Right lobe of liver (tissue), 6 donors: ENCODE results near the gene C17orf75. TPM values are rescaled to one million over a fixed set of nuclear protein-coding genes. Genes with fewer than 3 reads are reported as not detected.

Experiments
- ATAC-seq, 4 donors: fragments of 200-7000 bp; cut with Tn5 transposase; one replicate each; pipeline ENCODE4 v1.9.1; 2020; ENCODE audit warnings: mild to moderate bottlenecking in 4 of 4, moderate library complexity in 4 of 4
- DNase-seq, 3 donors: peaks; one replicate each; pipeline ENCODE4 v3.0.0-alpha.2; 2020
- H3K27ac ChIP-seq, 3 donors: fragments of 200-600 bp; one replicate each; pipeline ENCODE4 v1.8.0; 2022
- H3K27me3 ChIP-seq, 2 donors: fragments of 200-600 bp; one replicate each; pipeline ENCODE4 v1.8.0; 2022
- H3K36me3 ChIP-seq, 4 donors: fragments of 200-600 bp; sonication (generic) in 1 of 4; one replicate each; pipeline versions ENCODE4 v1.5.1 to v1.8.0; 2017 to 2022; ENCODE audit warnings: control low read depth in 1 of 4
- H3K4me1 ChIP-seq, 4 donors: fragments of 200-600 bp; sonication (generic) in 1 of 4; one replicate each; pipeline versions ENCODE4 v1.5.1 to v1.8.0; 2017 to 2022; ENCODE audit warnings: control low read depth in 1 of 4
- H3K4me3 ChIP-seq, 3 donors: fragments of 200-600 bp; one replicate each; pipeline ENCODE4 v1.8.0; 2022
- H3K9me3 ChIP-seq, 4 donors: fragments of 200-600 bp; sonication (generic) in 1 of 4; one replicate each; pipeline versions ENCODE4 v1.5.1 to v1.8.0; 2017 to 2022; ENCODE audit warnings: control low read depth in 1 of 4
- CTCF ChIP-seq, 4 donors: fragments of 200-600 bp in 3 of 4; fragments of 450-650 bp in 1 of 4; IDR thresholded peaks; one replicate each; pipeline versions ENCODE4 v1.5.1 to v1.8.0; 2016 to 2022; ENCODE audit warnings: antibody characterized with exemption in 4 of 4, mild to moderate bottlenecking in 2 of 4
- POLR2A ChIP-seq: fragments of 450-650 bp; IDR thresholded peaks from one replicate; pipeline ENCODE4 v1.6.1; 2017; ENCODE audit warnings: antibody characterized with exemption, mild to moderate bottlenecking
- whole genome bisulfite sequencing: methylation state at CpG from one replicate; pipeline ENCODE4 v1.1.6; 2018; ENCODE audit warnings: low coverage, low lambda C conversion rate; ENCODE audit not compliant: insufficient coverage; ENCODE audit errors: missing lambda C conversion rate; 5-methylcytosine and 5-hydroxymethylcytosine counted together
- intact Hi-C, 2 donors: fragments of 100-400 bp; cut with DNase I; formaldehyde crosslinking; loops; one replicate each; pipeline versions ENCODE4 v1.11.2 to v1.14.1; 2022
- total RNA-seq, 6 experiments: library from RNA; depleted of rRNA in 2 of 6; stranded (reverse); fragments of >200 nt in 2 of 6; fragmentation: NEBNext Ultra II Directional in 3 of 6; extraction: Animal tissue kit (Norgen Biotek cat#: 25700) in 3 of 6; gene quantifications; one replicate each; pipeline versions ENCODE4 v1.1.0 to v1.2.4, GENCODE V29; 2016 to 2023
- donor health status: DM: no; HTN: yes; CAD: no.
- donor health status: DM: no; HTN: no; CAD: no.
- donor health status: DM: no; HTN: no; CAD: no.
- donor health status: DM: no; HTN: yes; CAD: no.
- donor health status: DM: no; HTN: yes; CAD: no.

C17orf75 gene
- total RNA-seq, 6 experiments from 2014 or later, result 7.1 to 8.9 (median 7.3) TPM

GRCh38 chr17:32299580-32300164 lies 42.3 kb downstream of the C17orf75 start:
- intact Hi-C loops, result no loop called here
- Histone ChIP-seq H3K36me3 (no peaks in the 10 kb centered on the region), H3K4me1 (peaks cover 0 to 18% (median 0%) of the 10 kb centered on the region in 4 donors), H3K27me3 (no peaks in the 10 kb centered on the region), H3K27ac (no peak overlapping the region), H3K9me3 (no peaks in the 10 kb centered on the region), H3K4me3 (no peak overlapping the region)
- TF ChIP-seq CTCF (IDR thresholded peaks at IDR 0.05) (no peak), POLR2A (no peak)
- 100% methylated on average over 1 of the region's 7 CpGs for WGBS
- ATAC-seq (no peak), DNase-seq (no peak)

- no peak for ATAC-seq
Measured at GRCh38 chr17:32298721-32299579, 43.0 kb downstream of the C17orf75 start.

GRCh38 chr17:32298298-32298697 lies 43.7 kb downstream of the C17orf75 start:
- Histone ChIP-seq H3K27ac (no peak overlapping the region), H3K36me3 (no peaks in the 10 kb centered on the region), H3K27me3 (no peaks in the 10 kb centered on the region), H3K4me3 (no peak overlapping the region), H3K4me1 (peaks cover 0 to 13% (median 0%) of the 10 kb centered on the region in 4 donors), H3K9me3 (no peaks in the 10 kb centered on the region)
- intact Hi-C loops, result no loop called here
- ATAC-seq, result peak in 1 of 4 donors; percentile 29
- no peak for DNase-seq
- 60% methylated on average over 4 of the region's 6 CpGs for WGBS
- TF ChIP-seq POLR2A (no peak), CTCF (IDR thresholded peaks at IDR 0.05) (no peak)

More at GRCh38 chr17:32298721-32299579, 43.0 kb downstream of the C17orf75 start:
- H3K27ac ChIP-seq, result no peak overlapping the region
- TF ChIP-seq CTCF (IDR thresholded peaks at IDR 0.05) (no peak), POLR2A (no peak)
- H3K36me3 ChIP-seq, result no peaks in the 10 kb centered on the region
- no peak overlapping the region for H3K4me3 ChIP-seq
- 67% methylated on average over 10 of the region's 13 CpGs for WGBS
- no peaks in the 10 kb centered on the region for H3K27me3 ChIP-seq
- no peaks in the 10 kb centered on the region for H3K9me3 ChIP-seq
- intact Hi-C loops, result no loop called here
- DNase-seq, result no peak
- H3K4me1 ChIP-seq, result peaks cover 0 to 18% (median 0%) of the 10 kb centered on the region in 4 donors

GRCh38 chr17:32297860-32298259 lies 44.1 kb downstream of the C17orf75 start:
- H3K27ac ChIP-seq, result no peak overlapping the region
- DNase-seq (no peak), ATAC-seq (no peak)
- no peaks in the 10 kb centered on the region for H3K27me3 ChIP-seq
- no peaks in the 10 kb centered on the region for H3K9me3 ChIP-seq
- intact Hi-C loops, result no loop called here
- WGBS, result 100% methylated on average over 3 of the region's 6 CpGs
- H3K36me3 ChIP-seq, result no peaks in the 10 kb centered on the region
- TF ChIP-seq POLR2A (no peak), CTCF (IDR thresholded peaks at IDR 0.05) (no peak)
- no peak overlapping the region for H3K4me3 ChIP-seq
- H3K4me1 ChIP-seq, result peaks cover 0 to 9% (median 0%) of the 10 kb centered on the region in 4 donors
